Measurements from ENCODE around the gene OR52B6.
"Not testable (repeated sequence)": the region's sequence is repeated elsewhere in the genome, so short reads cannot be mapped to it uniquely, and the experiment has no call there.

OR52B6 gene

GRCh38 chr11:5564259-5565019, 16.2 kb upstream of the OR52B6 start:
- H3K4me1 ChIP-seq (ENCODE audit: control insufficient read depth, insufficient read depth, low read length) = no peaks in the 10 kb centered on the region
- no peaks in the 10 kb centered on the region for H3K9me3 ChIP-seq (ENCODE audit: control insufficient read depth, insufficient read depth, low read length)
- no peaks in the 10 kb centered on the region for H3K36me3 ChIP-seq (ENCODE audit: control insufficient read depth, insufficient read depth, low read length)
- H3K27me3 ChIP-seq (ENCODE audit: control insufficient read depth, insufficient read depth, low read length) = no peaks in the 10 kb centered on the region
- H3K4me3 ChIP-seq (ENCODE audit: low read depth, low read length) = no peak overlapping the region
- H3K9ac ChIP-seq (ENCODE audit: low read depth, low read length) = no peak overlapping the region

- no peaks in the 10 kb centered on the region for H3K36me3 ChIP-seq (ENCODE audit: control insufficient read depth, insufficient read depth, low read length)
- H3K4me1 ChIP-seq (ENCODE audit: control insufficient read depth, insufficient read depth, low read length) = no peaks in the 10 kb centered on the region
- no peaks in the 10 kb centered on the region for H3K27me3 ChIP-seq (ENCODE audit: control insufficient read depth, insufficient read depth, low read length)
- H3K9ac ChIP-seq (ENCODE audit: low read depth, low read length) = no peak overlapping the region
- H3K4me3 ChIP-seq (ENCODE audit: low read depth, low read length) = no peak overlapping the region
- no peaks in the 10 kb centered on the region for H3K9me3 ChIP-seq (ENCODE audit: control insufficient read depth, insufficient read depth, low read length)
These were observed 6.0 kb upstream of the OR52B6 start for GRCh38 chr11:5574654-5575053.

GRCh38 chr11:5575152-5575551, 5.5 kb upstream of the OR52B6 start:
- H3K9me3 ChIP-seq (ENCODE audit: control insufficient read depth, insufficient read depth, low read length) = no peaks in the 10 kb centered on the region

GRCh38 chr11:5577101-5577500, 3.6 kb upstream of the OR52B6 start:
- no peaks in the 10 kb centered on the region for H3K27me3 ChIP-seq (ENCODE audit: control insufficient read depth, insufficient read depth, low read length)
- H3K4me3 ChIP-seq (ENCODE audit: low read depth, low read length) = no peak overlapping the region
- H3K9ac ChIP-seq (ENCODE audit: low read depth, low read length) = no peak overlapping the region

More at GRCh38 chr11:5575152-5575551, 5.5 kb upstream of the OR52B6 start:
- Histone ChIP-seq H3K4me3 (ENCODE audit: low read depth, low read length) (no peak overlapping the region), H3K36me3 (ENCODE audit: control insufficient read depth, insufficient read depth, low read length) (no peaks in the 10 kb centered on the region), H3K4me1 (ENCODE audit: control insufficient read depth, insufficient read depth, low read length) (no peaks in the 10 kb centered on the region), H3K27me3 (ENCODE audit: control insufficient read depth, insufficient read depth, low read length) (no peaks in the 10 kb centered on the region), H3K9ac (ENCODE audit: low read depth, low read length) (no peak overlapping the region)

GRCh38 chr11:5581014-5581413, 337 bp downstream of the OR52B6 start:
- Histone ChIP-seq H3K4me1 (ENCODE audit: control insufficient read depth, insufficient read depth, low read length) (no peaks in the 10 kb centered on the region), H3K9me3 (ENCODE audit: control insufficient read depth, insufficient read depth, low read length) (no peaks in the 10 kb centered on the region), H3K27me3 (ENCODE audit: control insufficient read depth, insufficient read depth, low read length) (no peaks in the 10 kb centered on the region), H3K36me3 (ENCODE audit: control insufficient read depth, insufficient read depth, low read length) (no peaks in the 10 kb centered on the region), H3K9ac (ENCODE audit: low read depth, low read length) (no peak overlapping the region), H3K4me3 (ENCODE audit: low read depth, low read length) (no peak overlapping the region)

More at GRCh38 chr11:5577101-5577500, 3.6 kb upstream of the OR52B6 start:
- Histone ChIP-seq H3K9me3 (ENCODE audit: control insufficient read depth, insufficient read depth, low read length) (no peaks in the 10 kb centered on the region), H3K4me1 (ENCODE audit: control insufficient read depth, insufficient read depth, low read length) (no peaks in the 10 kb centered on the region), H3K36me3 (ENCODE audit: control insufficient read depth, insufficient read depth, low read length) (no peaks in the 10 kb centered on the region)

GRCh38 chr11:5584458-5584857, 3.8 kb downstream of the OR52B6 start:
- not testable (repeated sequence) for H3K27me3 ChIP-seq (ENCODE audit: control insufficient read depth, insufficient read depth, low read length); H3K4me1 ChIP-seq (ENCODE audit: control insufficient read depth, insufficient read depth, low read length); H3K9ac ChIP-seq (ENCODE audit: low read depth, low read length); H3K4me3 ChIP-seq (ENCODE audit: low read depth, low read length); H3K9me3 ChIP-seq (ENCODE audit: control insufficient read depth, insufficient read depth, low read length); H3K36me3 ChIP-seq (ENCODE audit: control insufficient read depth, insufficient read depth, low read length)

GRCh38 chr11:5589906-5590305, 9.2 kb downstream of the OR52B6 start:
- not testable (repeated sequence) for H3K36me3 ChIP-seq (ENCODE audit: control insufficient read depth, insufficient read depth, low read length); H3K4me3 ChIP-seq (ENCODE audit: low read depth, low read length); H3K9me3 ChIP-seq (ENCODE audit: control insufficient read depth, insufficient read depth, low read length); H3K9ac ChIP-seq (ENCODE audit: low read depth, low read length); H3K27me3 ChIP-seq (ENCODE audit: control insufficient read depth, insufficient read depth, low read length); H3K4me1 ChIP-seq (ENCODE audit: control insufficient read depth, insufficient read depth, low read length)

GRCh38 chr11:5591613-5592012, 10.9 kb downstream of the OR52B6 start:
- Histone ChIP-seq H3K9ac (ENCODE audit: low read depth, low read length) (no peak overlapping the region), H3K9me3 (ENCODE audit: control insufficient read depth, insufficient read depth, low read length) (no peaks in the 10 kb centered on the region), H3K4me3 (ENCODE audit: low read depth, low read length) (no peak overlapping the region), H3K36me3 (ENCODE audit: control insufficient read depth, insufficient read depth, low read length) (no peaks in the 10 kb centered on the region), H3K27me3 (ENCODE audit: control insufficient read depth, insufficient read depth, low read length) (no peaks in the 10 kb centered on the region), H3K4me1 (ENCODE audit: control insufficient read depth, insufficient read depth, low read length) (no peaks in the 10 kb centered on the region)

- Histone ChIP-seq H3K9me3 (ENCODE audit: control insufficient read depth, insufficient read depth, low read length) (no peaks in the 10 kb centered on the region), H3K36me3 (ENCODE audit: control insufficient read depth, insufficient read depth, low read length) (no peaks in the 10 kb centered on the region), H3K4me3 (ENCODE audit: low read depth, low read length) (no peak overlapping the region), H3K9ac (ENCODE audit: low read depth, low read length) (no peak overlapping the region), H3K4me1 (ENCODE audit: control insufficient read depth, insufficient read depth, low read length) (no peaks in the 10 kb centered on the region), H3K27me3 (ENCODE audit: control insufficient read depth, insufficient read depth, low read length) (no peaks in the 10 kb centered on the region)
These were observed 11.9 kb downstream of the OR52B6 start for GRCh38 chr11:5592615-5593014.

GRCh38 chr11:5593146-5593545, 12.5 kb downstream of the OR52B6 start:
- no peaks in the 10 kb centered on the region for H3K27me3 ChIP-seq (ENCODE audit: control insufficient read depth, insufficient read depth, low read length)
- H3K36me3 ChIP-seq (ENCODE audit: control insufficient read depth, insufficient read depth, low read length) = no peaks in the 10 kb centered on the region
- H3K4me3 ChIP-seq (ENCODE audit: low read depth, low read length) = no peak overlapping the region
- no peaks in the 10 kb centered on the region for H3K9me3 ChIP-seq (ENCODE audit: control insufficient read depth, insufficient read depth, low read length)
- H3K4me1 ChIP-seq (ENCODE audit: control insufficient read depth, insufficient read depth, low read length) = peaks cover 2% of the 10 kb centered on the region
- H3K9ac ChIP-seq (ENCODE audit: low read depth, low read length) = no peak overlapping the region

- no peaks in the 10 kb centered on the region for H3K9me3 ChIP-seq (ENCODE audit: control insufficient read depth, insufficient read depth, low read length)
- peaks cover 8% of the 10 kb centered on the region for H3K4me1 ChIP-seq (ENCODE audit: control insufficient read depth, insufficient read depth, low read length)
- peak within 1 kb of the TSS; percentile 80 for H3K9ac ChIP-seq (ENCODE audit: low read depth, low read length)
- H3K27me3 ChIP-seq (ENCODE audit: control insufficient read depth, insufficient read depth, low read length) = no peaks in the 10 kb centered on the region
- no peaks in the 10 kb centered on the region for H3K36me3 ChIP-seq (ENCODE audit: control insufficient read depth, insufficient read depth, low read length)
- H3K4me3 ChIP-seq (ENCODE audit: low read depth, low read length) = peak within 1 kb of the TSS; percentile 86
These were observed 16.0 kb downstream of the OR52B6 start, which contains the start of gene TRIM6 for GRCh38 chr11:5596607-5597201. TSS of gene TRIM6 (plus strand) at chr11:5596637. CDS start at chr11:5596898, 261 bp downstream.

GRCh38 chr11:5597953-5598352, 17.3 kb downstream of the OR52B6 start:
- Histone ChIP-seq H3K4me1 (ENCODE audit: control insufficient read depth, insufficient read depth, low read length) (peaks cover 8% of the 10 kb centered on the region), H3K36me3 (ENCODE audit: control insufficient read depth, insufficient read depth, low read length) (no peaks in the 10 kb centered on the region), H3K27me3 (ENCODE audit: control insufficient read depth, insufficient read depth, low read length) (no peaks in the 10 kb centered on the region), H3K9ac (ENCODE audit: low read depth, low read length) (peak overlapping the region; percentile 29), H3K9me3 (ENCODE audit: control insufficient read depth, insufficient read depth, low read length) (no peaks in the 10 kb centered on the region), H3K4me3 (ENCODE audit: low read depth, low read length) (peak overlapping the region; percentile 86)

Data from iPS-15b (cell line).